ENCODE data around the gene GHRH.

The GHRH gene

DNA sequence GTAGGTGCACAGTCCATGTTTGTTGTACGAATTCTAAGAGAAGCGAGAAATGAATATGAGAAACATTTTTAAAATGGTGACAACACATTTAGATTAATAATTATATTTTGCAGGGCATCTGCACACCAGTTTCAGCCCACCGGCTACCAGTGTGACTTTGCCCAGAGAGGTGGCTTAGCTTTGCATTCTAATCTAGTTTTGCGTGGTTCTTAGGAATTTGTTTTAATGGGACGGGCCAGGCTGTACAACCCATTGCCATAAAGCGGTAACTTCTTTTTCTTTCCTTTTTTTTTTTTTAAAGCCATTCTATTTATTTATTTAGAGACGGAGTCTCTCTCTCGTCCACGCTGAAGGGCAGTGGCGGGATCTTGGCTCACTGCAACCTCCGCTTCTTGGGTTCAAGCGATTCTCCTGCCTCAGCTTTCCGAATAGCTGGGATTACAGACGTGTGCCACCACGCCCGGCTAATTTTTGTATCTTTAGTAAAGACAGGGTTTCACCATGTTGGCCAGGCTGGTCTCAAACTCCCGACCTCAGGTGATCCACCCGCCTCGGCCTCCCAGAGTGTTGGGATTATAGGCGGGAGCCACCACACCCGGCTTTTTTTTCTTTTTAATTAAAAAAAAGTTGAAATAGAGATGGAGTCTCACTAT lies 28.7 kb upstream of the GHRH start:
- no peak for DNase-seq

DNA sequence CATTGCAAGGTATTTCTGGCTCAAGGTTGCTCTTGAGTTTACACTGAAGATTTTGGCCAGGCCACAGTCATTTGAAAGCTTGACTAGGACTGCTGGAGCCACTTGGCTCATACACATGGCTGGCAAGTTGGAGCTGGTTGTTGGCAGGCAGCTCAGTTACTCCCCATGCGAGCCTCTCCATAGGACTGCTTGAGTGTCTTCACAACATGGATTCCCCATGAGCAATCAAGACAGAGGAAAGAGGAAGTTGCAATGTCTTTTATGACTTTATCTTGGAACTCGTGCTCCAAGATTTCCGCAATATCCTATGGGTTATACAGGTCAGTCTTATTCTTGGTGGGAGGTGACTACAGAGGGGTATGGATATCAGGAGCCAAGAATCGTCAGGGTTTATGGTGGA lies 26.5 kb upstream of the GHRH start:
- DNase-seq = no peak

DNA sequence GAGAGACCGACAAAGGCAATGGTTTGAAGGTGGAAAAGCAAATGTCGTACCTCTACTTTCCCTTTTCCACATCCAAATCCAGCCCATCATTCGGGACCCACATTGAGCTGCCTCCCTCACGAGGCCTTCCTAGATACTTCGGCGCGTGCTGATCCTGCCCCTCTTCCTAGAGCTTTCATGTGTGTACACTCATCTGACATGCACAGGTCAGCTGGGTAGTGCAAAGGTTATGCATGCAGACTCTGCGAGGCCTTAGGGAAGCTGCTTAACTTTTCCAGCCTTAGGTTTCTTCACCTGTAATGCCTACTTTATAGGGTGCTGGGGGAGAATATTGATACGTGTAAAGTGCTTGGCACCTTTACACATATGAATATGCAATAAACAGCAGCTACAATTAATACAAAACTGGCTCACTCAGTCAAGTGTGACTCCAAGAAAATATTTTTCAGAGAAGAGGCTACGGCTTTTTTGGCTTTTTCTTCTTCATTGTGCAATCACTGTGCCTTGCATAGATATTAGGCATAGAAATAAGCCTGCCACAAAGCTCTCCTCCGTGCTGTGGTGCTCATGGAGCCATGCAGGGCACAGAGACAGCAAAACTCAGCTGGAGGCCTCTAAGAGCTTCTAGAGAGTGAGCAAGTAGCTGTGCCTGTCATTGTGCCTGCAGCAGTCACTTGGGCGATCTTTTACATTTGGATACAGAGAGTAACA lies 24.2 kb upstream of the GHRH start:
- DNase-seq = no peak

DNA sequence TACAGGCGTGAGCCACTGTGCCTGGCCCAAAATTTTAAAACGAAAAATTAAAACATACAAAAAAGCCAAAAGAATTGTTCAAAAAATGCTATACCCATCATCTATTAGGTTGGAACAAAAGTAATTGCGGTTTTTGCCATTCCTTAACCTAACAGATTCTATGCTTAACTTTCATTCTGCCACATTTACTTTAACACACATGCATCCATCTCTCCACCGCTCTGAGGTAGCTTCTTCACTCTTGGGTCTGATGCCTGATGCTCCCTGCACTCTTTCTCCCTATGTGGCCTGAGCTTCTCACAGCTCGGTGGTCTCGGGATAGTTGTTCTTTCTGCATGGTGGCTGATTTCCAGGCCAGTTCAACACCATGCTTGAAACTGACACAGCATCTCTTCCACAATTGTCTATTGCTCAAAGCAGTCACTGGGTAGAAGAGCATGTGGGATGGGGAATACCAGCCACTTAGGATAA lies 23.1 kb upstream of the GHRH start:
- DNase-seq = no peak

DNA sequence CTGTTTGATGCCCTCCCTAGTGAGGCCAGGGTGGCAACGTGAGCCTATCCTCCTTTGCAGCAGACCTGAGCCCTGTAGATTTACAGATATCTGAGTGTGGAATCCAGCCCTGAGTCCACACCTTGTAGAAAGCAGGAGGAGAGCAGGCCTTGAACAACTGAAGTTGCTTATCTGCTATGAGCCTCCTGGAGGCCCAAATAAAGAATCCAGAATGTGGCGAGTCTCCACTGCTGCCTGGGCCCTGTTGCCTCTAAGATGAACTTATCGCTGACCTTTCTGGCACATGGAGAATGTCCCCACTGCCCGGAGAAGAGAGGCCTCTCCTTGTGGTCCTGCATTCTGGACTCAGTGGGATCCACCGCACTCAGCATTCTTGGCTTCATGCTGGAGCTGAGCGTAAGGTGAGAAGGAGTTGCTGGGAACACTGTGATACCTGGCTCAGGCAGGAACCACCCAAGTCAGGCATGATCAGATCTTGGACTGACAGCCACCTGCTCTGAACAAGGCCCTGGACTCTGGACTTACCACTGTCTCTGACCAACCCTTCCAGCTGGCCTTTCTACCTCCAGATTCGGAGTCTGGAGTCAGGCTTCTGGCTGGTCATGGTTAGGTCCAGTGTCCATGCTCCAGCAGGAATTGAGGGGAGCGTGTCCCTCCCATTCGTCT lies 22.0 kb upstream of the GHRH start:
- DNase-seq = no peak

DNA sequence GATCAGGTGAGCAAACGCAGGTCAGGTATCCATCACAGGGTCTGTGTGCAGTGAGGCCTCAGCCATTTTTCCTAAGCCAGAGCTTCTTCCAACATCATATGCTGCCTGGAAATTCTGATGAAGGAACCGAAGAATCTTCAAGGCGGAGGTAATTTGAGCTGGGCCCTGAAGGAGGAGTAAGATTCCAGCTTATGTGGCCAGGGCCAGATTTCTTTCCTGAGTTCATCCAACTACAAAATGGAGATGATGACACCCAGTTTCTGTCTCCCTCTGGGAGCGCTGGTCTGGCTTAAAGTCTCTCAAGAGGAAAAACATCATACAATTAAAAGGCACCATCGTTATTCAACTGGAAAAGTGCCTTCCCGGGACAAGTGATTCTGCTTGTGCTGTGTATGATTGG lies 20.9 kb upstream of the GHRH start:
- DNase-seq = no peak

DNA sequence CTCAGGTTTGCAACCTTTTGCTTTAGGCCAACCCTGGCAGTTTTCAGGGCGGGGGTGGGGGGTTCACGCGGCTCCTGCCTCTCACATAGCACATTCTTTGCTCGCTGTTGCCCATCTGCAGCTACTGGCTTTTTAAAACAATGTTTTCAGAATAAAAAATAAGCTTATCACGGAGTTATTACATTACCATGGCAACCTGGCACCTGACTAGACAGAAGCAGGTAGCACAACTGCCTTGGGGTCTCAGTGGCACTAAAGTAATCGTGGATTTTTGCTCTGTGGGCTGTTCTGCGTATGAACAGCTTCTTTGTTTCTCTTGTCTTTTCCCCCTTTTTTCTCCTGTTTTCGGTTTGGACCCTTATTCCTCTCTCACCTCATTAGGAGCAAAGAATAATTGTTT lies 18.8 kb upstream of the GHRH start:
- no peak for DNase-seq

DNA sequence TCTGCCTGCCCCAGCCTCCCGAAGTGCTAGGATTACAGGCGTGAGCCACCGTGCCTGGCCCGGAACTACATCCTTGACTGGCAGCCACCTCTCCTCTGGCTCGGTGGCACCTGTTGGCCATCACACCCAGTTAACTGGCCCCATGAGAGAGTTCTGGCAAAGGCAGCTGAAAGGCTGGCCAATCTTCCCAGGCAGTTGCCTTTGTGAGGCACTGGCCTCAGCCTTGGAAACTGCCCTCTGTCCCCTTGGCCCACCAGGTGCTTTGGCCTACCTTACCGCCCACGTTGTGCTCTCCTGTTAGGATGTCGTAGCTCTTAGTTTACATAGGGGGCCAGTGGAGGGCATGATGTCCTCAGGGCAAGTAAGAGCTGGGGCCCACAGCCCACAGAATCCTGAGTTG lies 18.2 kb upstream of the GHRH start:
- no peak for DNase-seq

DNA sequence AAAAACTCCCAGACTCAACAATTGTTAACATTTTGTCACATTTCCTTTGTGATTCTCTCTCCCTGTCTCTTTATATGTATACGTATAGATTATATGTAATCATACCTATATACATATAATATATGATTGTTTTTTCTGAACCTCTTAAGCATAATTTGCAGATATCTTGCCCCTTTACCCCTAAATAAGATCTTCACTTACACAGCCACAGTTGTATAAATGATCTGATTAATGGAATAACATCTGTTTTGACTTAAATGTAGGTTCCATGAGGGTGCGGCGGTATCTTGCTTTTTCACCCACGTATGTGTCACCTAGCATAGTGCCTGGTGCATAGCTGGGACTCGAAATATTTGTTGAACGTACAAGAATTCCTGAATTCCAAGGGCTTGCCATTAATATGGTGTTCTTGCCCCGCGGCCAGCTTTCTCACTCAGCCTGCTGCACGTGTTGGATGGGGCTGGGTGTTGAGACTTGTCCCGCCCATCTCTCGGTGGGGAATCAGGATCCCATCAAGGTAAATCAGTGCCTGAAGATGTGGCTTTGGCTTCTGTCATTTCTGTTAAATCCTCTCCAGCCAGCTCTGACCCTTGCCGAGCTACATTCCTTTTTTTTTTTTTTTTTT lies 17.5 kb upstream of the GHRH start:
- no peak for DNase-seq

DNA sequence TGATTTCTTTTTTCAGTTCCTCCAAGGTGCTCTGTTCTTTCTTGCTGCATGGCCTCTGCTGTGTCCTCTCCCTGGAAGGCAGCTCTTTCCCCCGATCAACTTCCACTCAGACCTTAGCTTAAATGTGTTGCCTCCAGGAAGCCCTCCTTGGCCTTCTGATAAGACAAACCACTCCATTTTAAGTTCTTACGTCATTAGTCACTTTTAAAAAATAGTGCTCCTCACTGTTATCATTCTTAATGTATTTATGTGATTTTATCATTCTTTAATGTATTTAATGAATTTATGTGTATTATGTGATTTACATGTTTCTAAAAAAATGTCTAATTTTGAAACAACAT lies 15.6 kb upstream of the GHRH start:
- DNase-seq = no peak

DNA sequence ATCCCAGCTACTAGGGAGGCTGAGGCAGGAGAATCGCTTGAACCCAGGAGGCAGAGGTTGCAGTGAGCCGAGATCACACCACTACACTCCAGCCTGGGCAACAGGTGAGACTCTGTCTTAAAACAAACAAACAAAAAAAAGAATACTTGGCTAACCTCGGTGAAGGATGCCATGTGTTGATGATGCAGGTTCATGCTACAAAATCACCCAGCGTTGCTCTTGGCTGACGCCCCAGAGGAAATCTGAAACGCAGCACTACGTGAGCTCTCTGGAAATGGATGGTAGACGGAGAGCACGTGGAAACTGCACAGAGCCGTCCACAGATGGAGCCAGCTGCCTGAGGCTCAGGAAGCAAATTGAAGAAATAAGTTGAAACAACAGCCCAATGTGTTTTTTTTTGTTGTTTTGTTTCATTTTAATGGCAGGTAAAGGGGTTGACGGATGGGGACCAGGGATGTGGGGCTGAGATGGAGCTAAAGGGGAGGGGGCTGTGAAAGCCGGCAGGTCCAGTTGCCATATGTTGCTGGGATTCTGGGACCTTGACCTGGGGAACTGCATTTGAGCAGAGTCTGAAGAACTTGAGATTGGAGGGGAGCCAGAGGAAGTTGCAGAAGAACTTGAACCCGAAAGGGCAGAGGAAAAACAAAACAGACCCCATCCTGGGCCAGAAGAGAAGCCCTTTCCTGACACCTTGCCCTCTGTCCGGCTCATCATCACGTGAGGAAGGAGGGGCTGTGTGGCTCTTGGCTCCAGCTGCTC lies 15.1 kb upstream of the GHRH start:
- DNase-seq = no peak

DNA sequence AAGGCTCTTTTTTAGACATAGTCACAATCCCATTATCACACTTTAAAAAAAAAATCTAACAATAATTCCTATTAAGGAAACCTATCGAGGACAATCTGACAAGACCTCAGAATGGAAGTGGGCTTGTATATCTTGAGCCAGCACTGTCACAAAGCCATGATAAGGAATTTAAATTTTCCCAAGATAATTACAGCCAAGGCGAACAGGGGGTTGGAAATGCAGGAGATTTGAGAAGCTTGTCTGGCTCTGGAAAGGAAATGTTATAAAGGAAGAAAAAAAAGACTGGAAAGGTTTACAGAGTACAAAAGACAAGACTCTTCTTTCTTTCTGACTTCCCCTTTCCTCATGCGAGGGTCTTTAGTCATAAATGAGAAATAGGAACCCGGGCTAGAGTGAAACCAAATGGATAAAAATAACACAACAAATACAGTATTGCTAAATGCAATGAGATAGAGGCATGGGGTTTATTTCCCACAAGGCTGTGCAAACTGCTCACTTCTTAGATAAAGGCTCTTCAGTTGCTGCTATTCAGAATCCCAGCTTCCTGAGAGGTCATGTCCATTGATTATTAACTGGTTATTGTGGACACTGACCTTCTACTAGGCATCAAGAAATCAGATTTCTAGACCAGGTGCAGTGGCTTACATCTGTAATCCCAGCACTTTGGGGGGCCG lies 13.4 kb upstream of the GHRH start:
- DNase-seq = no peak

DNA sequence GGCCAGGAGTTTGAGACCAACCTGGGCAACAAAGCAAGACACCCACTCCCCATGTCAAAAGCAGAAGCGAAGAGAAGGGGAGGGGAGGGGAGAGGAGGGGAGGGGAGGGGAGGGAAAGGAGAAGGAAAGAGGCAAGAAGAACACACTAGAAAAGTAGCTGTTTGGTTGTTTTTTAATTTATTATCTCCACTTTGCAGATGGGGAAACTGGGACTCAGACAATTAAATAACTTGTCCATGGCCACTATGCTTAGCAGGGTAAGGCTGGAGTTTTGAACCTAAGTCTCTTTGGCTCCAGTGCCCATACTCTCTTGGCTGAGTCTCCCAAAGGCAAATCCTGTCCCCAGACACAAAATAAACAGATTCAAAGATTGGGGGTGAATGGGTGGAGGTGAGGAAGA lies 12.4 kb upstream of the GHRH start:
- DNase-seq = no peak

DNA sequence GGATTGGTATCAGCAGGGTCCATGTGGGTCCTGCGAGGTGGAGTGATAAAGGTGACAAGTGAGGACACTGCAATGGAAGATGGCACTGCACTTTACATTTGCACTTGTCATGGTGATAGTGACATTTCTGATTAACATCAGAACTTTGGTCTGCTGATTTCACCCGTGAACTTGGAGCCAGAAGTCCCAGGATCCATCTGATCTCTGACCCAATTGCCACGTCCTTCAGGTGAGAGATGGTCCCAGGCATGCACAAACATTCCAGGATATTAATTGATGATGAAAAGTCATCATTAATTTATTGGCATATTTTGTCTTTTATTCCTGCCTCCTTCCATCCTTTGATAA lies 9.8 kb upstream of the GHRH start:
- no peak for DNase-seq

DNA sequence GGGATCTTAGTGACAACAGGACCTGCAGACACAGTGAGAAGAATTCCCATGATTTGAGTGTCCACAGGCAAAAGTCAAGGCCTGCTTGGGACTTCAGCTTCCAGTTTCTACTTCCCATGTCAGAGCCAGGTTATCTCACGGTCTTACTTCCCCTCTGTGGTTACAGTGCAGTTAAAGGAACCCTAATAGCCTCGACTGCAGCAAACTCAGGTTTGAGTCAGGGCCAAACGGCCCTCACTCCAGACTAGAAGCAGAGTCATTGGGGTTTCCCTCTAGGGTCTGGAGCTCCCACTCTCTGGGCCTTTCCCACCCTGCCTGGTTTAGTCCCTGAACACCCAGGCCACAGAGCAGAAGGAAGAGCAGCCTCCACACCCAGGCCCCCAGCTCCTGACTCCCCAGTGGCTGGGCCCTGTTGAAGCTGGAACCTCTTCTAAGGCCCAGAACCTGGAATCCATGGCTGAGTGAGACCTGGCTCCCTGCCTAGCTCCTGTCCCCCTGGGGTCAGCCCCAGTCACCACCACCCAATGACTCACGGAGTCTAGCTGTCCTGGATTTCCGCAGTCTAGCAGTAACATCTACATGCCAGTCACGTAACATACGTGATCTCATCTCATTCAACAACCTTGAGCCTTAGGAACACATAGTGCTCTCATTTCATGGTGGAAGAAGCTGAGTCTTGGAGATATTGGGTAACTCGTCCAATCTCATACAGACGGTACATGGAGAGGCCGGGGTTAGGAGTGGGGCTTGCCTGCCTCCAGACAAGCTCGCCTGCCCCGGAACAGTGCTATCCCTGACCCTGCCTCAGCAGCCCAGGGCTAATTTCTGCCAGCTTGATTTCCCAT lies 9.2 kb upstream of the GHRH start:
- DNase-seq = peak; percentile 76

DNA sequence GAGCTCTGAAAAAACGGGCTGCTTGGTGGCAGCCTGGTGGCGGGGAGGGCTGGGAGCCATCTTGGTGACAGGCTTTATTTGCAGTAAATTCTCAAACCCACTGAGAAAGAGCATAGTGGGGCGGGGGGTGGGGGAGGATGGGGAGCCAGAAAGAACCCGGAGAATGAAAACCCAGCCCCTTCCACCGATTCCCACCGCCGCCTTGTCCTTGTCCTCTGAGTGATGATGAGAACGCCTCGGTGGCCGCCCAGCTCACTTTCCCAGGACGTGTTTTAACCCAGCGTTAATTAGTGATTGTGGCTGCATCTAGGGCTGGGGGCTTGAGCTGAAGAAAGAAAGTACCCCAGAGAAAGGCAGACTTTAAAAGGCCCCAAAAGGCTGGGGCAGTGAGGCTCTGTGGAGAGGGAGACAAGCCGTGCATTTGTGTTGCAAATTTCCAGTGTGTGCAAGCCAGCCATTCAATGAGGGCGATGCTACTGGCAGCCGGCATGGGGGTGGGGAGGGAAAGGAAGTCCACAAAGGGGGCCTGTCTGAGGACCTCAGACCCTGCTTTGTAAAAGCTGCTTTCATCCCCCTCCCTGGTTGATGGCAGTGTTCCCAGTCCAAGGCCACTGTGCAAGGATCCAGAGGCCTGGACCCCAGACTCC lies 6.2 kb upstream of the GHRH start:
- DNase-seq = no peak

DNA sequence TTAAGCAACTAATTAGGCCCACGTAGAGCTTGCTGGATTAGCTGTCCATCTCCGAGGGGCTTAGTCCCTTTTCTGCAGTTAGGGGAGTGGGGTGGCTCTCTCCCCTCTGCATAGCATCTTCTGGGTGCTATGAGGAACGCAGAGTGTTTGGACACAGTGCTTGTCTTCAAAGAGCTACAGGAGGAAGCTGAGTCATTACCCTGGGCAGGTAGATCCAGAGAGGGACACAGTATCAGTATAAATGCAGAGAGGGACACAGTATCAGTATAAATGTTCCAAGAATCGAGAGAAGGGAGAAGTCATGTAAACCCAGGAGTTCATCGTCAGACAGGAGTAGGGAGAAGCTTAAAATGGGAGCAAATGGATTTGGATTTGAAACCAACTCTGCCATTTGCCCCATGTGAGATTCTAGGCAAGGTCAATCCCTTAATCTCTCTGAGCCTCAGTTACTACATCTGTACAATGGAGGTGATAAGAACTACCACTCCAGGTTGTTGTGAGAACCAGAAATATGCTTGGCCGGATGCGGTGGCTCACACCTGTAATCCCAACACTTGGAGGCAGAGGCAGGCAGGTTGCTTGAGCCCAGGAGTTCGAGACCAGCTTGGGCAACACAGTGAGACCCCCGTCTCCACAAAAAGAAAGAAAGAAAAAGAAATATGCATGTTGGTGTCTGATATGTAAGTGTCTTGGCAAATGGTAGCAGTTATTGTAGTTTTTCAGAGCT lies 5.5 kb upstream of the GHRH start:
- DNase-seq = no peak

DNA sequence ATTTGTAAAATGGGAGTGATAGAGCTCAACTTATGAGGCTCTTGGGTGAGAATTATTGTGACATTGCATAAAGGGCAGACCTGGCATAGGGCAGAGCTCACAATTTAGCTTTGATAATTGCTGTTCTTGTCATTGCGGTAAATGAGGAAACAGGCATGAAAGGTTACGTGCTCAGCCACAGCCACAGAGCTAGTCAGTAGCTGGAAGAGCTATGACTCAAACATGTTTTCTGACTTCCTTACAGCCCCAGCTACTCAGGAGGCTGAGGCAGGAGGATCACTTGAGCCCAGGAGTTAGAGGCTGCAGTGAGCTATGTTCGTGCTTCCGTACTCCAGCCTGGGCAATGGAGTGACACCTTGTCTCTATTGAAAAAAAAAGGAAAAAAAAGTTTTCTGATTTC lies 3.5 kb upstream of the GHRH start:
- peak; percentile 52 for DNase-seq

DNA sequence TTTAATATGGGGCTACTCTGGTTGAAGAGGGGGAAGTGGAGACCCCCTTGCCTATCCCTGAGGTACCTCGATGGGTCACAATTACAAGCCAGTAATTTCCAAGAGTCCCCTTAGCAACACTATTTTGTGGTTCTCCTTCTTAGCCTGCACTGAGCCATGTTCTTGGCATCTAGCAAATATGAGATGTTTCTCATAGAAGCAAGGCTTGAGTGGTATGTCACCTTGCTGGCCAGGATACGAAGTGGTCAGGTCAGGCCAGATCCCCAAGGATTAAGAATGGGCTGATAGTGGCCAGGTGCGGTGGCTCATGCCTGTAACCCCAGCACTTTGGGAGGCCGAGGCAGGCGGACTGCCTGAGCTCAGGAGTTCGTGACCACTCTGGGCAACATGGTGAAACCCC lies 2.1 kb upstream of the GHRH start:
- no peak for DNase-seq

DNA sequence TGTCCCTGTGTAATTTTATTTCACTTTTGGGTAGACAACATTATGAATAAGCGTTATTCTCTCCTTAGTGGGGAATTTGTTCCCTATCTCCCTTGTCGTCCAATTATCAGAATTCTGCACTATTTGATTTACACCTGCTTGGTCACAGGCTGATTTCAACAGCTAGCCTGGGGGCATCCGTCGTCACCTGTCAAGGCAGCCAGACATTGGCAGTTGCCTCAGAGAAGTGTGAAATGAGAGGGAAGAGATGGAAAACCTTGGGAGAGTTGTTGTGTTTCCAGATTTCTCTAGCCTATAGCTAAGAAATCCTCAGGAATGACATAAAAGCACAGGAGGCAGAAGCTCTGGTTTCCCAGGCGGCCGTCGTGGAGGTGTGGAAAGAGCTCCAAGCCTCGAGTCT lies 891 bp upstream of the GHRH start:
- DNase-seq = no peak

DNA sequence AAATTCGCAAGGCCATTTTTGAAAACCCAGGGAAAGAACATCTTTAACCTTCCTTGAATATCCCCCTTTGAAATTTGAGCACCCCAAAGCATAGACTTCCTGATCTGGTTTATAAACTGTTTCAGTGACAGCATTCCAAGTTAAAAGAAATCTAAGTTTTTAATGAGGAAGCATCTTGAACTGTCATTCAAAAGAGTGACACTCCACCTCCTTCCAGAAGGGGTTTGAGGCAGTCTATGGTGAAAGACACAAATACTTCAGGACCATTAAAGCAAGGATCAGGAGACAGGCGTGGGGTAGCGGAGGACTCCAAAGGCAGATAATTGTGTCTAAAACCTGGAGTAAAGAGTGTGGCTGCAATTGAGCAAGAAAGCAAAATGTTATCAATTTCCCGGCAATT lies 691 bp downstream of the GHRH start:
- no peak for DNase-seq
